MM.1S (cell line): ENCODE data around the gene TUBGCP6.

Experiments used
- EZH2 ChIP-seq: fragments of 300-600 bp; sonication (generic); optimal IDR thresholded peaks from 2 replicates; pipeline ENCODE3; 2017; ENCODE audit warnings: low read depth, mild to moderate bottlenecking, antibody characterized with exemption, low read length, mixed read lengths
- EZH2phosphoT487 ChIP-seq: fragments of 300-600 bp; sonication (generic); IDR thresholded peaks from 2 replicates; pipeline ENCODE4 v1.6.1; 2018; ENCODE audit warnings: antibody characterized with exemption, low read length
- TF ChIP-seq, protein P1 (sequence below): fragments of 300-600 bp; sonication (generic); IDR thresholded peaks from 2 replicates; pipeline ENCODE4 v1.5.1; 2016; ENCODE audit warnings: antibody characterized with exemption, low read length, mixed read lengths

- TF ChIP-seq, protein P1, sequence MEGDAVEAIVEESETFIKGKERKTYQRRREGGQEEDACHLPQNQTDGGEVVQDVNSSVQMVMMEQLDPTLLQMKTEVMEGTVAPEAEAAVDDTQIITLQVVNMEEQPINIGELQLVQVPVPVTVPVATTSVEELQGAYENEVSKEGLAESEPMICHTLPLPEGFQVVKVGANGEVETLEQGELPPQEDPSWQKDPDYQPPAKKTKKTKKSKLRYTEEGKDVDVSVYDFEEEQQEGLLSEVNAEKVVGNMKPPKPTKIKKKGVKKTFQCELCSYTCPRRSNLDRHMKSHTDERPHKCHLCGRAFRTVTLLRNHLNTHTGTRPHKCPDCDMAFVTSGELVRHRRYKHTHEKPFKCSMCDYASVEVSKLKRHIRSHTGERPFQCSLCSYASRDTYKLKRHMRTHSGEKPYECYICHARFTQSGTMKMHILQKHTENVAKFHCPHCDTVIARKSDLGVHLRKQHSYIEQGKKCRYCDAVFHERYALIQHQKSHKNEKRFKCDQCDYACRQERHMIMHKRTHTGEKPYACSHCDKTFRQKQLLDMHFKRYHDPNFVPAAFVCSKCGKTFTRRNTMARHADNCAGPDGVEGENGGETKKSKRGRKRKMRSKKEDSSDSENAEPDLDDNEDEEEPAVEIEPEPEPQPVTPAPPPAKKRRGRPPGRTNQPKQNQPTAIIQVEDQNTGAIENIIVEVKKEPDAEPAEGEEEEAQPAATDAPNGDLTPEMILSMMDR: 0 out of 2 replicates have a peak, but pooled peaks have one; percentile 4
- no peak for TF ChIP-seq EZH2phosphoT487
- TF ChIP-seq EZH2: no peak
These were observed 26.7 kb upstream of the TUBGCP6 start for GRCh38 chr22:50271519-50271970.
